Natural killer cell (primary cell): Measurements from ENCODE around the gene BMF. TPM values are rescaled to one million over a fixed set of nuclear protein-coding genes. Genes with fewer than 3 reads are reported as not detected.

ENCODE experiments used
- ATAC-seq, 3 donors: fragments of 150-1000 bp in 2 of 3; fragments of 200-7000 bp in 1 of 3; cut with Tn5 transposase; 1 replicate in 1 of 3; 2 replicates in 2 of 3; pipeline ENCODE4 v1.10.0; 2021; ENCODE audit warnings: mild to moderate bottlenecking in 2 of 3, moderate library complexity in 2 of 3
- DNase-seq, 2 donors: peaks; one replicate each; pipeline versions ENCODE4 v3.0.0 to v3.0.0-alpha.2; 2013 to 2021; ENCODE audit warnings: mixed read lengths in 1 of 2
- H3K27ac ChIP-seq: one replicate; pipeline ENCODE4 v1.5.1; 2013; ENCODE audit warnings: mild to moderate bottlenecking, low read length
- H3K27me3 ChIP-seq: one replicate; pipeline ENCODE4 v1.6.1; 2013; ENCODE audit warnings: low read length; ENCODE audit not compliant: control insufficient read depth, insufficient read depth
- H3K36me3 ChIP-seq: one replicate; pipeline ENCODE4 v1.6.1; 2013; ENCODE audit warnings: low read length; ENCODE audit not compliant: control insufficient read depth, insufficient read depth
- H3K4me1 ChIP-seq: one replicate; pipeline ENCODE4 v1.6.1; 2013; ENCODE audit warnings: low read length; ENCODE audit not compliant: control insufficient read depth, insufficient read depth
- H3K4me3 ChIP-seq: one replicate; pipeline ENCODE4 v1.5.1; 2013; ENCODE audit warnings: low read length
- H3K9me3 ChIP-seq: one replicate; pipeline ENCODE4 v1.6.1; 2013; ENCODE audit warnings: low read length; ENCODE audit not compliant: control insufficient read depth, insufficient read depth
- H3K27ac Mint-ChIP-seq, 2 donors: one replicate each; pipeline ENCODE4 v1.8.0; 2022; ENCODE audit warnings: mild to moderate bottlenecking in 2 of 2, mixed read lengths in 2 of 2, moderate library complexity in 1 of 2
- H3K27me3 Mint-ChIP-seq, 2 donors: one replicate each; pipeline ENCODE4 v1.8.0; 2022; ENCODE audit warnings: low read depth in 2 of 2, mixed read lengths in 2 of 2
- H3K36me3 Mint-ChIP-seq: one replicate; pipeline ENCODE4 v1.8.0; 2022; ENCODE audit warnings: mixed read lengths
- H3K4me1 Mint-ChIP-seq, 2 donors: one replicate each; pipeline ENCODE4 v1.8.0; 2022; ENCODE audit warnings: mixed read lengths in 2 of 2
- H3K4me3 Mint-ChIP-seq: one replicate; pipeline ENCODE4 v1.8.0; 2022; ENCODE audit warnings: mild to moderate bottlenecking, moderate library complexity, mixed read lengths
- H3K9me3 Mint-ChIP-seq, 2 donors: one replicate each; pipeline ENCODE4 v1.8.0; 2022; ENCODE audit warnings: mixed read lengths in 2 of 2
- WGBS: methylation state at CpG from one replicate; pipeline ENCODE4 v1.1.7; 2013; ENCODE audit warnings: missing lambda C conversion rate; ENCODE audit not compliant: insufficient coverage; 5-methylcytosine and 5-hydroxymethylcytosine counted together
- intact Hi-C: fragments of 100-400 bp; cut with micrococcal nuclease; formaldehyde crosslinking; loops from one replicate; pipeline ENCODE4 v1.14.2; 2022
- total RNA-seq, 4 donors: library from RNA; stranded (reverse); fragments of 120-200 nt in 1 of 4; gene quantifications; one replicate each; pipeline versions ENCODE4 v1.2.3 to v1.2.4, GENCODE V29; 2013 to 2022
- TF ChIP-seq, protein P1 (sequence below): fragments of 200-600 bp; IDR thresholded peaks from one replicate; pipeline ENCODE4 v1.8.0; 2022; ENCODE audit warnings: antibody characterized with exemption

Gene BMF
- total RNA-seq, 3 donors from 2014 or later (not counting 1 experiment from before 2014, with no cell fraction given), result 7.6 to 10.5 (median 9.8) TPM

DNA sequence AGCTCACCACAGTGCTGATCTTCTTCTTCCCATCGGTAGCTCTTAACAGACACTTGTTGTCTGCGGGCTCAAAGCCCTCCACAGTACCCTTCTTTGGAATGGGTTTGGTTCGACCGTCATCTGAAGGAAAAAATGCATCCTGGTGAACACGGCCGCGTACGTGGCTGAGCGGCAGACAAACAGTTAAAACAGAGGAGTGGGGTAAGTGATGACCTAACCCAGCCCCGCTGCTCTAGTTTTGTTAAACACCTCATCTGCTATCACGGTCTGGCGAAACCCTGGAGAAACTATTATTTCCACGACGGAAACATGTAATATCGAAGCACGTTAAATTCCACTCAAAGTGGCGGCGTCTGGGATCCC is 70.4 kb downstream of the BMF start:
- H3K9me3 Mint-ChIP-seq, result no peaks in the 10 kb centered on the region
- TF ChIP-seq, protein P1, sequence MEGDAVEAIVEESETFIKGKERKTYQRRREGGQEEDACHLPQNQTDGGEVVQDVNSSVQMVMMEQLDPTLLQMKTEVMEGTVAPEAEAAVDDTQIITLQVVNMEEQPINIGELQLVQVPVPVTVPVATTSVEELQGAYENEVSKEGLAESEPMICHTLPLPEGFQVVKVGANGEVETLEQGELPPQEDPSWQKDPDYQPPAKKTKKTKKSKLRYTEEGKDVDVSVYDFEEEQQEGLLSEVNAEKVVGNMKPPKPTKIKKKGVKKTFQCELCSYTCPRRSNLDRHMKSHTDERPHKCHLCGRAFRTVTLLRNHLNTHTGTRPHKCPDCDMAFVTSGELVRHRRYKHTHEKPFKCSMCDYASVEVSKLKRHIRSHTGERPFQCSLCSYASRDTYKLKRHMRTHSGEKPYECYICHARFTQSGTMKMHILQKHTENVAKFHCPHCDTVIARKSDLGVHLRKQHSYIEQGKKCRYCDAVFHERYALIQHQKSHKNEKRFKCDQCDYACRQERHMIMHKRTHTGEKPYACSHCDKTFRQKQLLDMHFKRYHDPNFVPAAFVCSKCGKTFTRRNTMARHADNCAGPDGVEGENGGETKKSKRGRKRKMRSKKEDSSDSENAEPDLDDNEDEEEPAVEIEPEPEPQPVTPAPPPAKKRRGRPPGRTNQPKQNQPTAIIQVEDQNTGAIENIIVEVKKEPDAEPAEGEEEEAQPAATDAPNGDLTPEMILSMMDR, result no peak
- DNase-seq (no peak), ATAC-seq (no peak)
- peak overlapping the region; percentile 93 for H3K4me3 ChIP-seq
- peak overlapping the region; percentile 99 for H3K4me3 Mint-ChIP-seq
- 5% methylated on average over 18 of the region's 18 CpGs for WGBS
- H3K9me3 ChIP-seq, result no peaks in the 10 kb centered on the region
- H3K27me3 ChIP-seq, result no peaks in the 10 kb centered on the region
- no peaks in the 10 kb centered on the region for H3K27me3 Mint-ChIP-seq
- peak overlapping the region; percentile 96 to 99 for H3K27ac Mint-ChIP-seq
- peak overlapping the region; percentile 93 for H3K27ac ChIP-seq
- H3K36me3 ChIP-seq, result peaks cover 39% of the 10 kb centered on the region
- H3K36me3 Mint-ChIP-seq, result peaks cover 20% of the 10 kb centered on the region
- peaks cover 18% of the 10 kb centered on the region for H3K4me1 ChIP-seq
- intact Hi-C loops, result loop anchor here (10.0 kb wide), 1 partner anchor 253 kb away; the partner anchor contains the start of gene FSIP1
- H3K4me1 Mint-ChIP-seq, result peaks cover 35 to 45% of the 10 kb centered on the region in 2 donors

Other genes starting within 250 kb of the BMF start
- under 1 TPM in 1 of 3 donors, not detected in 2; 0.38 TPM for gene GPR176, start 188.6 kb downstream of the BMF start, total RNA-seq
- 10 to 100 TPM; 13.9 to 21.3 (median 19.6) TPM for gene EIF2AK4, start 174.8 kb downstream of the BMF start, total RNA-seq
- gene SRP14, start 69.7 kb downstream of the BMF start, total RNA-seq, result 100 to 1,000 TPM; 126 to 143 (median 127) TPM
- gene BUB1B, start 52.2 kb upstream of the BMF start, total RNA-seq, result 1 to 10 TPM in 2 of 3 donors, under 1 TPM in 1; 0.75 to 2.4 (median 1.9) TPM
- 10 to 100 TPM in 1 of 3 donors, 1 to 10 TPM in 2; 7.6 to 10.9 (median 7.9) TPM for gene PAK6, start 130.2 kb upstream of the BMF start, total RNA-seq
- gene ANKRD63, start 174.2 kb upstream of the BMF start, total RNA-seq, result not detected
- gene PLCB2, start 199.1 kb upstream of the BMF start, total RNA-seq, result 100 to 1,000 TPM; 345 to 440 (median 432) TPM
- 10 to 100 TPM; 14.0 to 21.7 (median 15.1) TPM for gene INAFM2, start 214.8 kb upstream of the BMF start, total RNA-seq
- gene CCDC9B, start 232.1 kb upstream of the BMF start, total RNA-seq, result 1 to 10 TPM; 4.4 to 5.3 (median 4.7) TPM
- not detected for gene PHGR1, start 242.2 kb upstream of the BMF start, total RNA-seq
- 1 to 10 TPM in 1 of 3 donors, under 1 TPM in 2; 0.20 to 1.0 (median 0.26) TPM for gene DISP2, start 249.3 kb upstream of the BMF start, total RNA-seq